Hypothalamus (tissue), 51 donors: ENCODE results near the gene ZDHHC6.
"Not testable (repeated sequence)": the region's sequence is repeated elsewhere in the genome, so short reads cannot be mapped to it uniquely, and the experiment has no call there.

ENCODE experiments used
- DNase-seq, 51 donors: peaks; one replicate each; lab custom pipeline; 2025; lab: John Stamatoyannopoulos, UW

ZDHHC6 gene

GRCh38 chr10:112446855-112447619 is at the start of gene ZDHHC6, which contains the start of gene VTI1A:
TSS of gene ZDHHC6 (minus strand) at chr10:112446914. CDS start at chr10:112445436, 1,478 bp downstream.
TSS of gene VTI1A (plus strand) at chr10:112447215. CDS start at chr10:112447374, 159 bp downstream.
- peak; percentile 37 to 97 (median 77) for DNase-seq

DNA sequence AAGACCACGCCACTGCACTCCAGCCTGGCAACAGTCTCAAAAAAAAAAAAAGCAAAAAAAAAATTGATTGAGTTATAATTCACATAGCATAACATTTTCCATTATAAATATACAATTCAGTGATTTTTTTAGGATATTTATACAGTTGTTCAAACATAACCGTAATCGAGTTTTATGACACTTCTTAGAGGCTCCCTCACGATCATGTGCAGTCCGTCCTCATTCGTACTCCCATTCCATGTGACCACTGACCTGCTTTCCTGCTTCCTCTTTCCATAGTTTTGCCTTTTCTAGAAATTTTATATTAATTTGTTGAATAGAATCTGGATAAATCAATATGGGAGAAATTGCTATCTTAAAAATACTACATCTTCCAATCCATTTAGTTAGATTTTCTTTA is 46.0 kb upstream of the ZDHHC6 start:
- no peak for DNase-seq

GRCh38 chr10:112491144-112491543 is 44.4 kb upstream of the ZDHHC6 start:
- no peak for DNase-seq

DNA sequence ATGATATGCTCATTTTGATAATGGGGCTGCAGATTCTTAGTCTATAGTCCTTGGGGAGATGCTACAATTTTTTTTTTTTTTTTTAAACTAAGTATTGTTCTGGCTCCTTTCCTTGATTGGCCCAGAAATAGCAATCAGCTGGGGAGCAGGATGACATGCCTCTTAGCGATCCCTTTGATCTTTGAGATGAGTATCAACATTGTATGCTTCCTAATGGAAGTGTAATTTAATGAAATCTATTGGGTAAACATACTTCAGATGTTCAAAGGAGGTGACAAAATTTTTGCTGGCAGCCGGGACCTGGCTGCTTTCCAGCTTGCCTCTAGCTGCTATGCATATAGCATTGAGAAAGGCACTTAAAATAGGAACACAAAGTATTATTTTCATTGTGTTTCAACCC is 43.8 kb upstream of the ZDHHC6 start:
- peak in 1 of 51 donors; percentile 6 for DNase-seq

GRCh38 chr10:112487964-112488363 is 41.2 kb upstream of the ZDHHC6 start:
- DNase-seq, result no peak

DNA sequence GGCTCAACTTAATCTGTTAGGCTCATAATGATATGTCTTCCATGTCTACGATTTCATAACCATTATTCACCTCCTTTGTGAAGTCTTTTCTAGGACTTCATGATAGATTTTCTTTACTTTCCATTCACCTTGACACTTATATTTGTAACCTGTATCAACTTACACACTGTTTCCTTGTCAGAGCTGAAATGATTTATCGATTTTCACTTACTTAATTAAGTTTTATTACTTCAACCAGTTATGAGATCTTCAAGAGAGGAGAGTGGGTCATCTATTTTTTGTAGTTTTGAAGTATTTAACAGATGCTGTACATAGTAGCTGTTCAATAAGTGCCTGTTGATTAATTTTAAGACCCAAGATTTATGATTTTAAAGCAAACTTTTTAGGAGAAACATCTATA is 37.7 kb upstream of the ZDHHC6 start:
- DNase-seq, result no peak

DNA sequence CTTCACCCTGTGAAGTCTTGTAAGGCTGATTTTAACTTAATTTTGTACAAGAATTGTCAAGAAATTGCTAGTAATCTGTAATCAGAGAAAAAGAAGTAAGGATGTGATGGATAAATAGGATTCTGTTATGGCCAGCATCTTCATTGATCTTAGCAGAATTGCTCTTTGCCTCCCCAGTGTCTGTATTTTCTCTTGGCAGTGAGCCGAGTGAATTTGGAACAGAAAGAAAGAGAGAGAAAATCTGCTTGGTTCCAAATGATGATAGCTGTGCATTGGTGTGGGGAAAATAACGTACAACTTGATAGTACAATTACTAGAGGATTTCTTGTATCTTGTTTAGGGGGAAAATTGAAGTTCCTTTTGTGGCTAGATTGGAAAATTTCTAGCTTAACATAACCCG is 34.9 kb upstream of the ZDHHC6 start:
- no peak for DNase-seq

- DNase-seq, result no peak
These were observed 29.0 kb upstream of the ZDHHC6 start for GRCh38 chr10:112475575-112476218.

DNA sequence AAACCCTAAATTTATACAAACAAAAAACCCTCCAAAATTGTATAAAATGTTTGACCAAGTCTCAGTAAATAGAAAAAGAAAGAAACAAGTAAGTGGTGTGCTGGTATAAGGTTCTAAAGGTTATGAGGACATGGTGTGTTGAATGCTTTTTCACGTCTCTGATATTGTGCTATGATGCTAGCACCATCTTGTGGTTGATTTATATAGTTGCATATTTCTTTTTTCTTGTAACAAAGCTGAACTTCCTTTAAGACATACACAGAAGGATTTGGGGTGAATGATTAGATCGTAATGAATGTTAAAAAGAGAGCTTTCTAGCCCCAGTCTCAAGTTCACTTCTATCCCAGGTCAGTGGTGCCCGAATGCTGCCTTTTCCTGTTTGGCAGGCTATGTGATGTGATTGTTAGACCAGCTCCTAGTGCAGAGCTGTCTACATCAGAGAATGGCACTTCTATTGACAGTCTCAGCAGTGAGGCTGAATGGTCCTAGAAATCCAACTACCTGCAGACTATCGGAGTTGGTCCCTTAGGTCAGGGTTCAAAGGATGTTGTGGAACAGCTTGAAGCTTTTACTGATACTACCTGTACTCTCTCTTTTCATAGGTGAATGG is 25.3 kb upstream of the ZDHHC6 start:
- peak in 8 of 51 donors; percentile 1 to 39 (median 8) for DNase-seq

GRCh38 chr10:112467541-112468075 is 20.9 kb upstream of the ZDHHC6 start:
- DNase-seq, result no peak

GRCh38 chr10:112466802-112467201 is 20.1 kb upstream of the ZDHHC6 start:
- no peak for DNase-seq

DNA sequence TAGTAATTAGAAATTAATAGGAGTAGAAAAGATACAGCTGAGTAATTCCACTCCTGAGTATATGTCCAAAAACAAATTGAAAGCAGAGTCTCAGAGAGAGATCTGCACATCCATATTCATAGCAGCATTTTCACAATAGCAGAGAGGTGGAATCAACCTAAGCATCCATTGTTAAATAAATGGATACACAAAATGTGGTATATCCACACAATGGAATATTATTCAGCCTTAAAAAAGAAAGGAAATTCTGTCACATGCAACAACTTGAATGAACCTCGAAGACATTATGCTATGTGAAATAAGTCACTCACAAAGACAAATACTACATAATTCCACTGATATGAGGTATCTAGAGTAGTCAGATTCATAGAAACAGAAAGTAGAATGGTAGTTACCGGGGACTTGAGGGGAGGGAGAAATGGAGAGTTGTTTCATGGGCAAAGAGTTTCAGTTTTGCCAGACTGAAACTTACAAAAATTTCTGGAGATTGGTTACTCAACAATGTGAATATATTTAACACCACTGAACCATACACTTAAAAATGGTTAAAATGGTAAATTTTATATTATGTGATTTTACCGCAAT is 18.7 kb upstream of the ZDHHC6 start:
- DNase-seq, result no peak

- DNase-seq, result not testable (repeated sequence)
These were observed 17.4 kb upstream of the ZDHHC6 start for GRCh38 chr10:112464074-112464473.

DNA sequence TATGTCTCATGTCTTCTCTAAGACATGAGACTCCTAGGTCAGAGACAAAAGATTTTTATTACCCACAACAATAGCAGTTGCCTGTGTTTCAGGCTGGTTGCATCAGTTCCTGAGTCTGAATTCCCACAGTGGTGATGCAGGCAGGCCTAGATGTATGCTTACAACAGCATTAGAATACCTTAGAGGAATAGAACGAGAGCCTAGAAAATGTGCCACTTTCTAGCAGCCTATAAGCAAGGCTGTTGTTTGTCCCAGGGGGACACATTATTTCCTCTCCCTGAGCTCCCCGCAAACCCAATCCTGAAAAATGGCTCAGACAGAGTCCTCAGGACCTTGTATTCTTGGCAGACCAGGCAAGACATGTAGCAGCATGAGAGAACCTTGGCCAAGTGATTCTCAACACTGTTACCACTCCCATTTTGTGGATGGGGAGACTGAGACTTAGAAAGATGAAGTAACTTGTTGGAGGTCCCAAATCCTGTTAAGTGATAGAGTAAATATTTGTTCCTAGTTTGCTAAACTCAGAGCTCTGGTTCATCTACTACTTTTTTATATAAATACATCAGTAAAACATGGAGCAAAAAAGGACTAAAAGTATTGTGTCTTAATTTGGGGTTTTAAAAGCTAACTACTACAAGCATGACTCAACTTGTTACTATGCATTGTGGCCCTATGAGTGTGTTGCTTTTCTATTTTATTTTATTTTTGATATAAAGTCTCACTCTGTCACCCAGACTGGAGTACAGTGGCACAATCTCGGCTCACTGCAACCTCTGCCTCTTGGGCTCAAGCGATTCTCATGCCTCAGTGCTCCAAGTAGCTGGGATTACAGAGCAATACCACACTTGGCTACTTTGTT is 14.5 kb upstream of the ZDHHC6 start:
- DNase-seq, result no peak

DNA sequence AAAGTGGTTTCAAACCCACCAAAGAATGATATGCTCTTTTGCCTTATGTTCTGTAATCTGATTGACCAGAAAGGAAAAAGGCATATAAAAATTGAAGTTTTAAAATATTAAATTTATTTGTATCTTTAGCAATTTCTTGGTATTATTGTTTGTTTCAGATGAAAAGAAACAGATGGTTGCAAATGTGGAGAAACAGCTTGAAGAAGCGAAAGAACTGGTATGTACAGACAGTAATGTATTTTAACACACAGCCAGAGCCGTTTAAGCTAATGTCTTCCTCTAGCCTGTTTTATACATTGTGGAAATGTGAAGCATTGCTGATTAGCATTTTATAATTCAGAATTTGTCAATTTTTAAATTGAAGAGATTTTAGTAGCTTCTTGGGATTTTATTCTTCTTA is 13.7 kb upstream of the ZDHHC6 start:
- DNase-seq, result no peak

DNA sequence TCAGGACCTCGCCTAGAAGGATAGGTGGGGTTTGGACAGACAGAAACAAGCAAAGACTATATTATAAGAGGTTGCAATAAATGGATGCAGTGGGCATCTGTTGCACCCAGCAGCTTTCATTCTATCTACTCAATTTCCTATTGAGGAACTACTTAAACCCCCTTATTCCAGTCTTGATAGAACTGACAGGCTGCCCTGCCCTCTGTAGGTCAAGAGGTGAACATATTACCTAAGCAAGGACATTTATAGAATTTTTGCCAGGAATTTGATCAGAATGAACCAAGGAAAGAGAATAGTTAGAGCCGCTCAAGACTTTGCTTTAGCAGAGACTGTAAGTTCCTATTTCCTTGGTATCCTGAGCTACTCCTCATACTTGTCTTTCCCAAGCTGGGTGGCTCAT is 9.8 kb upstream of the ZDHHC6 start:
- DNase-seq, result no peak

- no peak for DNase-seq
These were observed 8.4 kb upstream of the ZDHHC6 start for GRCh38 chr10:112454910-112455779.

DNA sequence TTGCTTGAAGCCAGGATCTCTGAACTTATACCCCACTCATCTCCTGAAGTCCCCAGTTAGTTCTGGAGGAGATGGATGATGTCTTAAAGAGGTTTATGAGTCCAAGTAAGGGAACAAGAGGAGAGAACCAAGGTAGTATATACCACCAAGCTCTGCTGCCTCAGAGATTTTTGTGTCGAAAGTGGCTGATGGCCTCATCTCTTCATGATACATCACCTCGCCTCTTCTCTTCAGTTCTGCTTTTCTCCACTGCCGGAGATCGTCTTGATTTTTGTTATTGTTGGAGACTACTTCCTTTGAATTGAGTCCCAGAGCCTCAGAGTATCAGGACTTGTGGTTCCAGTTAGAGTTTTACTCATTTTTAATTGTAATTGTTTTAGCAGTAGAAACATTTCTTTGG is 2.2 kb upstream of the ZDHHC6 start:
- no peak for DNase-seq

GRCh38 chr10:112447620-112447928 is 860 bp upstream of the ZDHHC6 start:
- DNase-seq, result no peak
